GM21526 (cell line): Measurements from ENCODE around the gene PCDH15.

Experiments
- ATAC-seq: cut with Tn5 transposase; IDR thresholded peaks from one replicate; pipeline ENCODE4 v1.9.1; 2021; ENCODE audit warnings: moderate library complexity; ENCODE audit not compliant: unreplicated experiment, low FRiP score

PCDH15 gene

GRCh38 chr10:54148508-54148907 lies 652.5 kb downstream of the PCDH15 start:
- no peak for ATAC-seq

- ATAC-seq = no peak
Measured at GRCh38 chr10:54139819-54140428, 661.1 kb downstream of the PCDH15 start.

GRCh38 chr10:54137396-54137795 lies 663.6 kb downstream of the PCDH15 start:
- ATAC-seq = no peak

GRCh38 chr10:54133203-54133602 lies 667.8 kb downstream of the PCDH15 start:
- ATAC-seq = no peak

GRCh38 chr10:54131833-54132232 lies 669.2 kb downstream of the PCDH15 start:
- no peak for ATAC-seq

GRCh38 chr10:54130394-54130793 lies 670.6 kb downstream of the PCDH15 start:
- ATAC-seq = no peak

- ATAC-seq = no peak
Measured at GRCh38 chr10:54125098-54125747, 675.8 kb downstream of the PCDH15 start.

GRCh38 chr10:54124209-54124885 lies 676.7 kb downstream of the PCDH15 start:
- no peak for ATAC-seq

GRCh38 chr10:54120806-54121205 lies 680.2 kb downstream of the PCDH15 start:
- no peak for ATAC-seq

- ATAC-seq = no peak
Measured at GRCh38 chr10:54108961-54109360, 692.1 kb downstream of the PCDH15 start.

GRCh38 chr10:54096892-54097291 lies 704.1 kb downstream of the PCDH15 start:
- ATAC-seq = no peak

GRCh38 chr10:54094321-54094720 lies 706.7 kb downstream of the PCDH15 start:
- ATAC-seq = no peak

- ATAC-seq = no peak
Measured at GRCh38 chr10:54091237-54091636, 709.8 kb downstream of the PCDH15 start.

GRCh38 chr10:54081950-54082349 lies 719.1 kb downstream of the PCDH15 start:
- no peak for ATAC-seq

GRCh38 chr10:54067361-54067760 lies 733.7 kb downstream of the PCDH15 start:
- no peak for ATAC-seq

GRCh38 chr10:54066646-54067045 lies 734.4 kb downstream of the PCDH15 start:
- ATAC-seq = no peak

GRCh38 chr10:54065106-54065505 lies 735.9 kb downstream of the PCDH15 start:
- ATAC-seq = no peak

GRCh38 chr10:54064215-54064614 lies 736.8 kb downstream of the PCDH15 start:
- no peak for ATAC-seq

- no peak for ATAC-seq
Measured at GRCh38 chr10:54063514-54063913, 737.5 kb downstream of the PCDH15 start.

- no peak for ATAC-seq
Measured at GRCh38 chr10:54060572-54060971, 740.5 kb downstream of the PCDH15 start.

- ATAC-seq = no peak
Measured at GRCh38 chr10:54057357-54057756, 743.7 kb downstream of the PCDH15 start.

GRCh38 chr10:54026340-54026739 lies 774.7 kb downstream of the PCDH15 start:
- no peak for ATAC-seq
